IMR-90 (cell line): ENCODE data around the gene TMEM53. TPM values are rescaled to one million over a fixed set of nuclear protein-coding genes. Genes with fewer than 3 reads are reported as not detected.

ENCODE experiments used
- ATAC-seq: fragments of 200-7000 bp; cut with Tn5 transposase; 2 replicates; pipeline ENCODE4 v1.9.1; 2020; ENCODE audit warnings: low read depth, mild to moderate bottlenecking, moderate library complexity
- BruUV-seq: library from RNA; stranded (reverse); fragments of 400-500 nt; replicated peaks from 2 replicates; lab custom pipeline; 2021; lab: Mats Ljungman, UMichigan
- CTCF ChIA-PET: fragments of 300-600 bp; formaldehyde crosslinking; extraction: SDS; loops from one replicate; lab custom pipeline; 2021; ENCODE audit warnings: antibody characterized with exemption; lab: Yijun Ruan, JAX
- POLR2A ChIA-PET: fragments of 300-600 bp; sonication (Branson Sonifier 250); formaldehyde crosslinking; loops from one replicate; lab custom pipeline; 2022; ENCODE audit warnings: antibody characterized with exemption; ENCODE audit not compliant: unreplicated experiment; lab: Charles Lee
- DNase-seq: peaks from one replicate; pipeline ENCODE4 v3.0.0; 2013
- H2AFZ ChIP-seq: replicated peaks from 2 replicates; pipeline ENCODE3; 2013; ENCODE audit warnings: low read length, mild to moderate bottlenecking; ENCODE audit not compliant: poor library complexity
- H2AK5ac ChIP-seq: 2 replicates; pipeline ENCODE4 v1.6.1; 2013; ENCODE audit warnings: low read depth, low read length, inconsistent platforms
- H2AK9ac ChIP-seq: replicated peaks from 2 replicates; pipeline ENCODE3; 2013; ENCODE audit warnings: mild to moderate bottlenecking, low read depth, low read length, moderate library complexity; ENCODE audit not compliant: poor library complexity
- H2BK120ac ChIP-seq: 2 replicates; pipeline ENCODE4 v1.6.1; 2013; ENCODE audit warnings: low read depth, low read length, inconsistent platforms
- H2BK15ac ChIP-seq: 3 replicates; pipeline ENCODE4 v1.6.1; 2013; ENCODE audit warnings: low read depth, low read length, inconsistent platforms
- H2BK20ac ChIP-seq: 2 replicates; pipeline ENCODE4 v1.6.1; 2013; ENCODE audit warnings: low read depth, mild to moderate bottlenecking, inconsistent platforms, low read length, moderate library complexity
- H2BK5ac ChIP-seq: 2 replicates; pipeline ENCODE4 v1.6.1; 2013; ENCODE audit warnings: mild to moderate bottlenecking, low read depth, low read length, inconsistent platforms; ENCODE audit not compliant: poor library complexity, severe bottlenecking
- H3K14ac ChIP-seq: replicated peaks from 2 replicates; pipeline ENCODE4 v1.6.1; 2013; ENCODE audit warnings: low read depth, low read length, inconsistent platforms
- H3K18ac ChIP-seq: 2 replicates; pipeline ENCODE4 v1.6.1; 2013; ENCODE audit warnings: low read depth, low read length, control low read depth
- H3K23ac ChIP-seq: 2 replicates; pipeline ENCODE4 v1.6.1; 2013; ENCODE audit warnings: low read depth, low read length, inconsistent platforms
- H3K27ac ChIP-seq: 2 replicates; pipeline ENCODE4 v1.5.1; 2013; ENCODE audit warnings: mild to moderate bottlenecking, control low read depth, low read length; ENCODE audit not compliant: insufficient read depth
- H3K27me3 ChIP-seq: 2 replicates; pipeline ENCODE4 v1.6.1; 2013; ENCODE audit warnings: low read length; ENCODE audit not compliant: control insufficient read depth, insufficient read depth
- H3K36me3 ChIP-seq: 2 replicates; pipeline ENCODE4 v1.6.1; 2013; ENCODE audit warnings: low read length, mixed read lengths; ENCODE audit not compliant: control insufficient read depth, insufficient read depth
- H3K4ac ChIP-seq: 2 replicates; pipeline ENCODE4 v1.6.1; 2013; ENCODE audit warnings: low read depth, low read length, inconsistent platforms
- H3K4me1 ChIP-seq: 2 replicates; pipeline ENCODE4 v1.6.1; 2013; ENCODE audit warnings: low read length, mixed read lengths; ENCODE audit not compliant: control insufficient read depth, insufficient read depth
- H3K4me2 ChIP-seq: 2 replicates; pipeline ENCODE4 v1.6.1; 2013; ENCODE audit warnings: low read depth, mild to moderate bottlenecking, control low read depth, low read length, moderate library complexity
- H3K4me3 ChIP-seq: 2 replicates; pipeline ENCODE4 v1.5.1; 2013; ENCODE audit warnings: low read depth, mild to moderate bottlenecking, control low read depth, low read length, moderate library complexity; ENCODE audit not compliant: insufficient read depth
- H3K56ac ChIP-seq: 2 replicates; pipeline ENCODE4 v1.6.1; 2013; ENCODE audit warnings: low read length, inconsistent platforms; ENCODE audit not compliant: insufficient read depth; ENCODE audit errors: extremely low read depth
- H3K79me1 ChIP-seq, 2 experiments: 2 replicates each; pipeline ENCODE4 v1.6.1; 2013; ENCODE audit warnings: low read length in 2 of 2, inconsistent platforms in 1 of 2, low read depth in 1 of 2
- H3K9ac ChIP-seq: 2 replicates; pipeline ENCODE4 v1.6.1; 2013; ENCODE audit warnings: low read depth, low read length, control low read depth
- H3K9me1 ChIP-seq: 2 replicates; pipeline ENCODE4 v1.6.1; 2013; ENCODE audit warnings: low read length, inconsistent platforms; ENCODE audit not compliant: insufficient read depth
- H3K9me3 ChIP-seq: 2 replicates; pipeline ENCODE4 v1.6.1; 2013; ENCODE audit warnings: low read length; ENCODE audit not compliant: control insufficient read depth, insufficient read depth
- H4K20me1 ChIP-seq: 2 replicates; pipeline ENCODE4 v1.6.1; 2013; ENCODE audit warnings: low read length, inconsistent platforms; ENCODE audit not compliant: insufficient read depth
- H4K5ac ChIP-seq: 2 replicates; pipeline ENCODE4 v1.6.1; 2013; ENCODE audit warnings: mild to moderate bottlenecking, low read depth, low read length, control low read depth
- H4K8ac ChIP-seq, 2 experiments: 2 replicates each; pipeline ENCODE4 v1.6.1; 2013; ENCODE audit warnings: low read depth in 2 of 2, low read length in 2 of 2, control low read depth in 1 of 2, inconsistent platforms in 1 of 2
- H4K91ac ChIP-seq: 2 replicates; pipeline ENCODE4 v1.6.1; 2013; ENCODE audit warnings: low read depth, low read length, inconsistent platforms; ENCODE audit not compliant: insufficient read depth
- BHLHE40 ChIP-seq: fragments of 150-350 bp; IDR thresholded peaks from 2 replicates; pipeline ENCODE4 v1.6.1; 2016; ENCODE audit warnings: mild to moderate bottlenecking, low read depth, low read length
- CEBPB ChIP-seq: IDR thresholded peaks from 2 replicates; pipeline ENCODE4 v1.6.1; 2012; ENCODE audit warnings: low read depth, low read length, improper control_type of control experiment
- CHD1 ChIP-seq: IDR thresholded peaks from 2 replicates; pipeline ENCODE4 v1.6.1; 2012; ENCODE audit warnings: low read depth, low read length, improper control_type of control experiment
- MAZ ChIP-seq: IDR thresholded peaks from 2 replicates; pipeline ENCODE4 v1.6.1; 2012; ENCODE audit warnings: low read depth, mild to moderate bottlenecking, low read length, improper control_type of control experiment, moderate library complexity, borderline replicate concordance
- MXI1 ChIP-seq: IDR thresholded peaks from 2 replicates; pipeline ENCODE4 v1.6.1; 2012; ENCODE audit warnings: low read depth, mild to moderate bottlenecking, low read length, moderate library complexity, borderline replicate concordance
- NFE2L2 ChIP-seq: fragments of 150-350 bp; IDR thresholded peaks from 2 replicates; pipeline ENCODE4 v1.6.1; 2016; ENCODE audit warnings: low read depth, mild to moderate bottlenecking, low read length
- POLR2A ChIP-seq: IDR thresholded peaks from 2 replicates; pipeline ENCODE4 v1.6.1; 2012; ENCODE audit warnings: mild to moderate bottlenecking, low read depth, low read length
- RCOR1 ChIP-seq: IDR thresholded peaks from 2 replicates; pipeline ENCODE4 v1.6.1; 2012; ENCODE audit warnings: mild to moderate bottlenecking, low read length, improper control_type of control experiment; ENCODE audit not compliant: insufficient replicate concordance
- RFX5 ChIP-seq: IDR thresholded peaks from 2 replicates; pipeline ENCODE4 v1.8.0; 2012; ENCODE audit warnings: low read depth, mild to moderate bottlenecking, low read length, moderate library complexity
- WGBS, 2 experiments: methylation state at CpG; one replicate each; pipeline versions ENCODE4 v1.1.5 to v1.1.7; 2013; ENCODE audit warnings: missing lambda C conversion rate in 2 of 2; ENCODE audit not compliant: insufficient read length in 1 of 2; ENCODE audit errors: extremely low coverage in 2 of 2; 5-methylcytosine and 5-hydroxymethylcytosine counted together
- dilution Hi-C: fragments of 300-500 bp; cut with HindIII; formaldehyde crosslinking; loops from one replicate; pipeline ENCODE4 v1.14.3; 2018; ENCODE audit warnings: low sequenced_read_pairs; ENCODE audit not compliant: unreplicated experiment
- in situ Hi-C: fragments of 300-500 bp; cut with MboI; formaldehyde crosslinking; loops from 3 replicates; pipeline ENCODE4 v1.14.3; 2019; ENCODE audit warnings: low sequenced_read_pairs, inconsistent platforms, mixed read lengths
- intact Hi-C: fragments of 100-400 bp; cut with micrococcal nuclease; formaldehyde crosslinking; loops from 2 replicates; pipeline ENCODE4 v1.10.0; 2022
- polyA plus RNA-seq, 3 experiments: library from polyadenylated mRNA; depleted of rRNA; stranded (reverse); fragments of >200 nt; gene quantifications; 2 replicates each; pipeline ENCODE4 v1.2.3, GENCODE V29; 2012; ENCODE audit warnings: low replicate concordance in 1 of 3
- total RNA-seq: library from RNA; depleted of rRNA; stranded (reverse); fragments of >200 nt; gene quantifications from 2 replicates; pipeline ENCODE4 v1.2.3, GENCODE V29; 2012
- TF ChIP-seq, protein P1 (sequence below): conservative IDR thresholded peaks from 2 replicates; pipeline ENCODE4 v1.5.1; 2012; ENCODE audit warnings: mild to moderate bottlenecking, low read depth, low read length, improper control_type of control experiment

The TMEM53 gene
- total and polyA plus RNA-seq, 2 of the 4 experiments (the other 2 are of a cell fraction): 2.7 to 6.3 TPM

DNA sequence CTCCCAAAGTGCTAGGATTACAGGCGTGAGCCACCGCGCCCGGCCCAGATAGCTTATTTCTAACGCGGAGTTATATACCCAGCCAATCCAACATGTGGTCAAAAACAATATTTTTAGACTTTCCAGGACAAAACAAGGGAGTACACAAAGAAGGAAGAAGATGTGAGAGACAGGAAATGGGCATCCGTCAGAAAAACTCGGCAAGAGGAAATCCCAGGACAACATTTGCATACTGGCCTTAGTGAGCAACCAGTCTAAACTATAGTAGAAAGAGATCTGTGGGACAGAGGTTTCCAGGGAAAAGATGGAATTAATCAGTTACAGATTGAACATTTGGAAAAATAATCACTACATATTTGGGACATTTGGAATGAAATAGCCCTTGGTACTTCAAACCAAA, 11.6 kb upstream of the TMEM53 start:
- H2BK15ac ChIP-seq: no peak overlapping the region
- no peak overlapping the region for H3K23ac ChIP-seq
- no peak overlapping the region for H3K56ac ChIP-seq
- no peak overlapping the region for H2AFZ ChIP-seq
- H3K14ac ChIP-seq: no peak overlapping the region
- H3K4ac ChIP-seq: no peak overlapping the region
- no peak overlapping the region for H3K18ac ChIP-seq
- H2AK5ac ChIP-seq: no peak overlapping the region
- H3K36me3 ChIP-seq: no peaks in the 10 kb centered on the region
- H3K27me3 ChIP-seq: peaks cover 12% of the 10 kb centered on the region
- H2AK9ac ChIP-seq: no peak overlapping the region
- TF ChIP-seq MAZ (no peak), CHD1 (no peak), RFX5 (no peak), RCOR1 (no peak), CEBPB (no peak), MXI1 (no peak), NFE2L2 (no peak), BHLHE40 (no peak), POLR2A (no peak)
- TF ChIP-seq, protein P1, sequence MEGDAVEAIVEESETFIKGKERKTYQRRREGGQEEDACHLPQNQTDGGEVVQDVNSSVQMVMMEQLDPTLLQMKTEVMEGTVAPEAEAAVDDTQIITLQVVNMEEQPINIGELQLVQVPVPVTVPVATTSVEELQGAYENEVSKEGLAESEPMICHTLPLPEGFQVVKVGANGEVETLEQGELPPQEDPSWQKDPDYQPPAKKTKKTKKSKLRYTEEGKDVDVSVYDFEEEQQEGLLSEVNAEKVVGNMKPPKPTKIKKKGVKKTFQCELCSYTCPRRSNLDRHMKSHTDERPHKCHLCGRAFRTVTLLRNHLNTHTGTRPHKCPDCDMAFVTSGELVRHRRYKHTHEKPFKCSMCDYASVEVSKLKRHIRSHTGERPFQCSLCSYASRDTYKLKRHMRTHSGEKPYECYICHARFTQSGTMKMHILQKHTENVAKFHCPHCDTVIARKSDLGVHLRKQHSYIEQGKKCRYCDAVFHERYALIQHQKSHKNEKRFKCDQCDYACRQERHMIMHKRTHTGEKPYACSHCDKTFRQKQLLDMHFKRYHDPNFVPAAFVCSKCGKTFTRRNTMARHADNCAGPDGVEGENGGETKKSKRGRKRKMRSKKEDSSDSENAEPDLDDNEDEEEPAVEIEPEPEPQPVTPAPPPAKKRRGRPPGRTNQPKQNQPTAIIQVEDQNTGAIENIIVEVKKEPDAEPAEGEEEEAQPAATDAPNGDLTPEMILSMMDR: no peak
- H4K5ac ChIP-seq: no peak overlapping the region
- dilution Hi-C loops (no loop called here), in situ Hi-C loops (no loop called here), intact Hi-C loops (no loop called here)
- no peak overlapping the region for H3K9ac ChIP-seq
- no TSS peak for BruUV-seq
- ChIA-PET POLR2A (no interaction called here), CTCF (interaction anchor here (0.7 kb wide), 1 partner anchor 305 kb away, joined by 3 read pairs; no protein-coding TSS in a partner anchor)
- ATAC-seq (no peak), DNase-seq (no peak)
- H3K9me1 ChIP-seq: no peaks in the 10 kb centered on the region
- no peak overlapping the region for H3K4me3 ChIP-seq
- H4K8ac ChIP-seq: no peak overlapping the region
- H4K20me1 ChIP-seq: no peaks in the 10 kb centered on the region
- H2BK20ac ChIP-seq: no peak overlapping the region
- 59% methylated on average over 2 of the region's 8 CpGs; no CpG with 5 or more reads in 1 of the 2 experiments for WGBS, 2 experiments
- H3K27ac ChIP-seq: no peak overlapping the region
- no peak overlapping the region for H2BK5ac ChIP-seq
- no peaks in the 10 kb centered on the region for H3K9me3 ChIP-seq
- H3K4me1 ChIP-seq: no peaks in the 10 kb centered on the region
- H4K91ac ChIP-seq: no peak overlapping the region
- H3K79me1 ChIP-seq: no peaks in the 10 kb centered on the region
- no peak overlapping the region for H2BK120ac ChIP-seq
- H3K4me2 ChIP-seq: no peak overlapping the region
